ENCODE results near the gene FGFR2.

GRCh38 chr10:121453160-121453559 lies 145.1 kb downstream of the FGFR2 start:
- TF ChIP-seq CTCF (IDR thresholded peaks at IDR 0.05) (no peak), POLR2A (IDR thresholded peaks at IDR 0.05) (no peak)

All from heart left ventricle (tissue), 13 donors.